B cell (primary cell): ENCODE data around the gene HCN4. TPM values are rescaled to one million over a fixed set of nuclear protein-coding genes. Genes with fewer than 3 reads are reported as not detected.

Experiments used
- ATAC-seq: fragments of 200-7000 bp; cut with Tn5 transposase; one replicate; pipeline ENCODE4 v1.10.0; 2021; ENCODE audit warnings: low read depth, mild to moderate bottlenecking, moderate number of reproducible peaks, moderate library complexity
- CTCF ChIA-PET: fragments of 350-600 bp; sonication (Branson Sonifier 250); formaldehyde crosslinking; loops from one replicate; lab custom pipeline; 2021; ENCODE audit warnings: antibody characterized with exemption, inconsistent platforms; lab: Charles Lee
- POLR2A ChIA-PET: fragments of 350-600 bp; sonication (Branson Sonifier 250); formaldehyde crosslinking; loops from one replicate; lab custom pipeline; 2021; ENCODE audit warnings: antibody characterized with exemption; lab: Charles Lee
- DNase-seq: peaks from one replicate; pipeline ENCODE4 v3.0.0; 2013
- H2AFZ ChIP-seq: 2 replicates; pipeline ENCODE4 v1.6.1; 2012; ENCODE audit warnings: mild to moderate bottlenecking, low read depth, low read length; ENCODE audit not compliant: insufficient read depth, poor library complexity, severe bottlenecking
- H3K27ac ChIP-seq, 2 donors: 1 replicate in 1 of 2; 2 replicates in 1 of 2; pipeline ENCODE4 v1.5.1; 2012 to 2013; ENCODE audit warnings: low read length in 2 of 2, mild to moderate bottlenecking in 2 of 2, moderate library complexity in 1 of 2
- H3K27me3 ChIP-seq, 4 experiments: fragments of 200-600 bp in 1 of 4; sonication (generic) in 1 of 4; replicated peaks in 1 of 4; 1 replicate in 2 of 4; 2 replicates in 2 of 4; pipeline versions ENCODE4 v1.6.1 to v1.7.0; 2013 to 2016; ENCODE audit warnings: low read length in 3 of 4, mild to moderate bottlenecking in 2 of 4, mixed read lengths in 1 of 4, moderate library complexity in 1 of 4; ENCODE audit not compliant: insufficient read depth in 4 of 4, control insufficient read depth in 3 of 4; ENCODE audit errors: control extremely low read depth in 1 of 4
- H3K36me3 ChIP-seq, 2 experiments: replicated peaks in 1 of 2; 1 replicate in 1 of 2; 2 replicates in 1 of 2; pipeline versions ENCODE4 v1.6.1 to v1.7.1; 2013; ENCODE audit warnings: low read length in 1 of 2; ENCODE audit not compliant: insufficient read depth in 2 of 2, control insufficient read depth in 1 of 2; ENCODE audit errors: control extremely low read depth in 1 of 2, extremely low read depth in 1 of 2
- H3K4me1 ChIP-seq, 2 donors: fragments of 200-600 bp in 1 of 2; sonication (generic) in 1 of 2; 1 replicate in 1 of 2; 2 replicates in 1 of 2; pipeline versions ENCODE4 v1.5.1 to v1.6.1; 2013 to 2017; ENCODE audit warnings: low read length in 2 of 2; ENCODE audit not compliant: control insufficient read depth in 2 of 2, insufficient read depth in 2 of 2
- H3K4me2 ChIP-seq: replicated peaks from 2 replicates; pipeline ENCODE3; 2012; ENCODE audit warnings: mild to moderate bottlenecking, low read depth, low read length; ENCODE audit not compliant: poor library complexity, severe bottlenecking
- H3K4me3 ChIP-seq, 5 experiments: fragments of 200-600 bp in 1 of 5; sonication (generic) in 1 of 5; 1 replicate in 3 of 5; 2 replicates in 2 of 5; pipeline versions ENCODE4 v1.5.1 to v1.7.0; 2011 to 2016; ENCODE audit warnings: low read length in 4 of 5, mild to moderate bottlenecking in 4 of 5, low read depth in 2 of 5, control low read depth in 1 of 5, moderate library complexity in 1 of 5; ENCODE audit not compliant: insufficient read depth in 1 of 5; ENCODE audit errors: control extremely low read depth in 1 of 5, extremely low read depth in 1 of 5
- H3K79me2 ChIP-seq: fragments of 200-600 bp; sonication (generic); one replicate; pipeline ENCODE4 v1.6.0; 2016; ENCODE audit warnings: low read length; ENCODE audit not compliant: control insufficient read depth, insufficient read depth
- H3K9ac ChIP-seq: fragments of 200-600 bp; sonication (generic); 2 replicates; pipeline ENCODE4 v1.6.1; 2017; ENCODE audit warnings: mild to moderate bottlenecking, low read length, moderate library complexity
- H3K9me3 ChIP-seq, 3 donors: one replicate each; pipeline versions ENCODE4 v1.6.1 to v1.7.1; 2013; ENCODE audit warnings: low read length in 2 of 3; ENCODE audit not compliant: control insufficient read depth in 2 of 3, insufficient read depth in 1 of 3; ENCODE audit errors: control extremely low read depth in 1 of 3
- H4K20me1 ChIP-seq: 2 replicates; pipeline ENCODE4 v1.6.0; 2012; ENCODE audit warnings: mild to moderate bottlenecking, low read length; ENCODE audit not compliant: insufficient read depth, control insufficient read depth, poor library complexity, severe bottlenecking
- H3K27ac Mint-ChIP-seq: one replicate; pipeline ENCODE4 v1.8.0; 2021; ENCODE audit warnings: mixed read lengths
- H3K27me3 Mint-ChIP-seq: one replicate; pipeline ENCODE4 v1.8.0; 2021; ENCODE audit warnings: mixed read lengths
- H3K4me1 Mint-ChIP-seq: one replicate; pipeline ENCODE4 v1.8.0; 2021; ENCODE audit warnings: mixed read lengths
- H3K4me3 Mint-ChIP-seq: one replicate; pipeline ENCODE4 v1.8.0; 2021; ENCODE audit warnings: mixed read lengths
- H3K9me3 Mint-ChIP-seq: one replicate; pipeline ENCODE4 v1.8.0; 2022; ENCODE audit warnings: mixed read lengths; ENCODE audit not compliant: insufficient read depth
- CTCF ChIP-seq: fragments of 200-600 bp; IDR thresholded peaks from one replicate; pipeline ENCODE4 v1.8.0; 2022; ENCODE audit warnings: antibody characterized with exemption, mild to moderate bottlenecking
- EZH2 ChIP-seq: IDR thresholded peaks from 2 replicates; pipeline ENCODE4 v1.6.1; 2012; ENCODE audit warnings: borderline replicate concordance, low read depth, mild to moderate bottlenecking, moderate library complexity, low read length; ENCODE audit not compliant: insufficient read depth, poor library complexity, severe bottlenecking
- WGBS: methylation state at CpG from one replicate; pipeline ENCODE4 v1.1.5; 2013; ENCODE audit warnings: missing lambda C conversion rate; ENCODE audit not compliant: insufficient coverage; 5-methylcytosine and 5-hydroxymethylcytosine counted together
- intact Hi-C: fragments of 100-400 bp; cut with micrococcal nuclease; formaldehyde crosslinking; loops from one replicate; pipeline ENCODE4 v1.10.0; 2022
- polyA plus RNA-seq: library from polyadenylated mRNA; depleted of rRNA; stranded (reverse); fragments of >200 nt; gene quantifications from 2 replicates; pipeline ENCODE4 v1.2.3, GENCODE V29; 2012
- total RNA-seq, 2 donors: library from RNA; stranded (reverse); fragments of 120-200 nt in 1 of 2; gene quantifications; 1 replicate in 1 of 2; 2 replicates in 1 of 2; pipeline versions ENCODE4 v1.2.3 to v1.2.4, GENCODE V29; 2013 to 2022

Gene HCN4
- total and polyA plus RNA-seq, 2 donors (not counting 1 experiment from before 2014, with no cell fraction given), result not detected

GRCh38 chr15:73357999-73358665, 10.6 kb downstream of the HCN4 start:
- no peak for DNase-seq
- no peak overlapping the region for H3K4me3 Mint-ChIP-seq
- WGBS, result 72% methylated on average over 7 of the region's 9 CpGs
- POLR2A ChIA-PET, result no interaction called here
- H3K27me3 ChIP-seq, result peaks cover 0 to 6% (median 0%) of the 10 kb centered on the region in 4 experiments
- no peak for ATAC-seq
- no peak for TF ChIP-seq EZH2
- no peak overlapping the region for H3K27ac ChIP-seq
- H3K9me3 ChIP-seq, result no peaks in the 10 kb centered on the region
- H3K36me3 ChIP-seq, result no peaks in the 10 kb centered on the region
- H3K9ac ChIP-seq, result no peak overlapping the region
- H3K4me2 ChIP-seq, result no peak overlapping the region
- H3K9me3 Mint-ChIP-seq, result no peaks in the 10 kb centered on the region
- H3K4me1 Mint-ChIP-seq, result no peaks in the 10 kb centered on the region
- H4K20me1 ChIP-seq, result no peaks in the 10 kb centered on the region
- no peak overlapping the region for H3K27ac Mint-ChIP-seq
- H3K4me1 ChIP-seq, result no peaks in the 10 kb centered on the region
- intact Hi-C loops, result no loop called here
- peaks cover 25% of the 10 kb centered on the region for H3K27me3 Mint-ChIP-seq
- no peak overlapping the region for H3K4me3 ChIP-seq
- no peak overlapping the region for H2AFZ ChIP-seq
- no peaks in the 10 kb centered on the region for H3K79me2 ChIP-seq
- CTCF ChIA-PET, result no interaction called here

- Histone ChIP-seq H2AFZ (no peak overlapping the region), H3K36me3 (no peaks in the 10 kb centered on the region), H3K4me3 (no peak overlapping the region), H3K27ac (no peak overlapping the region), H3K9me3 (no peaks in the 10 kb centered on the region), H3K9ac (no peak overlapping the region), H3K27me3 (peaks cover 0 to 6% (median 0%) of the 10 kb centered on the region in 4 experiments), H3K4me2 (no peak overlapping the region), H3K79me2 (no peaks in the 10 kb centered on the region), H4K20me1 (no peaks in the 10 kb centered on the region), H3K4me1 (no peaks in the 10 kb centered on the region)
- Mint-ChIP-seq H3K9me3 (no peaks in the 10 kb centered on the region), H3K4me1 (no peaks in the 10 kb centered on the region), H3K27ac (no peak overlapping the region), H3K27me3 (peaks cover 16% of the 10 kb centered on the region), H3K4me3 (no peak overlapping the region)
- DNase-seq, result no peak
- no peak for ATAC-seq
- WGBS, result 71% methylated on average over 3 of the region's 6 CpGs
- CTCF ChIA-PET, result no interaction called here
- POLR2A ChIA-PET, result no interaction called here
- intact Hi-C loops, result no loop called here
- TF ChIP-seq EZH2 (no peak), CTCF (no peak)
These were observed 13.0 kb downstream of the HCN4 start for GRCh38 chr15:73355612-73356265.
